Measurements from ENCODE around the gene CSF3.

GRCh38 chr17:40056379-40057015 lies 41.3 kb downstream of the CSF3 start:
- TF ChIP-seq, protein P1, sequence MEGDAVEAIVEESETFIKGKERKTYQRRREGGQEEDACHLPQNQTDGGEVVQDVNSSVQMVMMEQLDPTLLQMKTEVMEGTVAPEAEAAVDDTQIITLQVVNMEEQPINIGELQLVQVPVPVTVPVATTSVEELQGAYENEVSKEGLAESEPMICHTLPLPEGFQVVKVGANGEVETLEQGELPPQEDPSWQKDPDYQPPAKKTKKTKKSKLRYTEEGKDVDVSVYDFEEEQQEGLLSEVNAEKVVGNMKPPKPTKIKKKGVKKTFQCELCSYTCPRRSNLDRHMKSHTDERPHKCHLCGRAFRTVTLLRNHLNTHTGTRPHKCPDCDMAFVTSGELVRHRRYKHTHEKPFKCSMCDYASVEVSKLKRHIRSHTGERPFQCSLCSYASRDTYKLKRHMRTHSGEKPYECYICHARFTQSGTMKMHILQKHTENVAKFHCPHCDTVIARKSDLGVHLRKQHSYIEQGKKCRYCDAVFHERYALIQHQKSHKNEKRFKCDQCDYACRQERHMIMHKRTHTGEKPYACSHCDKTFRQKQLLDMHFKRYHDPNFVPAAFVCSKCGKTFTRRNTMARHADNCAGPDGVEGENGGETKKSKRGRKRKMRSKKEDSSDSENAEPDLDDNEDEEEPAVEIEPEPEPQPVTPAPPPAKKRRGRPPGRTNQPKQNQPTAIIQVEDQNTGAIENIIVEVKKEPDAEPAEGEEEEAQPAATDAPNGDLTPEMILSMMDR (conservative IDR thresholded peaks at IDR 0.05 in 1 of 2, IDR thresholded peaks at IDR 0.05 in 1 of 2; ENCODE audit: extremely low read depth in 1 of 2, insufficient read depth in 1 of 2, low read depth in 1 of 2, low read length in 2 of 2), result no peak
- TF ChIP-seq EZH2 (IDR thresholded peaks at IDR 0.05; ENCODE audit: borderline replicate concordance, low read length), result no peak
